Lung (tissue), 4 donors: ENCODE measurements around the gene SPTBN1. TPM values are rescaled to one million over a fixed set of nuclear protein-coding genes. Genes with fewer than 3 reads are reported as not detected.

ENCODE experiments used
- polyA plus RNA-seq, 2 donors: library from polyadenylated mRNA; stranded (reverse); fragments of 200-250 nt; gene quantifications; one replicate each; pipeline ENCODE4 v1.2.1, GENCODE V29; 2013
- total RNA-seq, 2 donors: library from RNA; depleted of rRNA in 1 of 2; stranded (reverse); fragments of >200 nt in 1 of 2; gene quantifications; one replicate each; pipeline ENCODE4 v1.2.1, GENCODE V29; 2014 to 2021
- donor health status: Bipolar disorder and iron deficiency.
- donor health status: healthy.
- donor health status: DM: yes; HTN: yes; CAD: no.

SPTBN1 gene
- total and polyA plus RNA-seq, 4 donors = 89.4 to 715 (median 275) TPM

Other genes with a start within 250 kb of the SPTBN1 start
- under 1 TPM in 1 of 2 donors, not detected in 1; 0.20 TPM for gene TSPYL6, start 200.1 kb upstream of the SPTBN1 start, total RNA-seq
- not detected for gene TSPYL6, start 200.1 kb upstream of the SPTBN1 start, polyA plus RNA-seq